ENCODE data around the gene MYO15B.

The MYO15B gene

GRCh38 chr17:75589919-75590303, 2.3 kb downstream of the MYO15B start:
- TF ChIP-seq CTCF (IDR thresholded peaks at IDR 0.05) = no peak

- TF ChIP-seq CTCF (IDR thresholded peaks at IDR 0.05) = no peak
Observed at GRCh38 chr17:75590314-75590761, 2.7 kb downstream of the MYO15B start.

- TF ChIP-seq CTCF (IDR thresholded peaks at IDR 0.05) = no peak
Observed at GRCh38 chr17:75590849-75591721, 3.5 kb downstream of the MYO15B start.

- TF ChIP-seq CTCF (IDR thresholded peaks at IDR 0.05) = no peak
Observed at GRCh38 chr17:75591722-75592302, 4.2 kb downstream of the MYO15B start.

- no peak for TF ChIP-seq CTCF (IDR thresholded peaks at IDR 0.05)
Observed at GRCh38 chr17:75592348-75593020, 4.9 kb downstream of the MYO15B start.

- TF ChIP-seq CTCF (IDR thresholded peaks at IDR 0.05) = no peak
Observed at GRCh38 chr17:75594499-75595283, 7.1 kb downstream of the MYO15B start.

- no peak for TF ChIP-seq CTCF (IDR thresholded peaks at IDR 0.05)
Observed at GRCh38 chr17:75595284-75595919, 7.8 kb downstream of the MYO15B start.

All from LNCAP (cell line).